Panc1 (cell line): ENCODE measurements around the gene FAM107A. TPM values are rescaled to one million over a fixed set of nuclear protein-coding genes. Genes with fewer than 3 reads are reported as not detected.
A peak's percentile ranks its signal among the peaks of the same experiment; 100 is the strongest.

ENCODE experiments used
- ATAC-seq: fragments of 200-7000 bp; cut with Tn5 transposase; 2 replicates; pipeline ENCODE4 v1.9.1; 2020; ENCODE audit warnings: mild to moderate bottlenecking, moderate library complexity
- BruUV-seq: library from RNA; stranded (reverse); fragments of 400-500 nt; replicated peaks from 2 replicates; lab custom pipeline; 2021; lab: Mats Ljungman, UMichigan
- CTCF ChIA-PET: fragments of 300-600 bp; sonication (Branson Sonifier 250); formaldehyde crosslinking; loops from one replicate; lab custom pipeline; 2022; ENCODE audit warnings: antibody characterized with exemption; lab: Charles Lee
- POLR2A ChIA-PET: fragments of 300-600 bp; sonication (Branson Sonifier 250); formaldehyde crosslinking; loops from one replicate; lab custom pipeline; 2022; ENCODE audit warnings: antibody characterized with exemption; lab: Charles Lee
- DNase-seq: peaks from one replicate; pipeline ENCODE4 v3.0.0-alpha.2; 2010; ENCODE audit warnings: low read depth, low spot score
- H3K27ac ChIP-seq: 2 replicates; pipeline ENCODE4 v1.5.1; 2011; ENCODE audit warnings: mild to moderate bottlenecking, low read length, inconsistent platforms
- H3K27me3 ChIP-seq: fragments of 200-500 bp; sonication (Bioruptor generic); 2 replicates; pipeline ENCODE4 v1.6.0; 2014; ENCODE audit warnings: low read length, inconsistent platforms; ENCODE audit not compliant: control insufficient read depth, insufficient read depth
- H3K36me3 ChIP-seq: fragments of 200-500 bp; sonication (Bioruptor generic); 2 replicates; pipeline ENCODE4 v1.5.1; 2014; ENCODE audit warnings: inconsistent platforms, mild to moderate bottlenecking, low read length, moderate library complexity; ENCODE audit not compliant: control insufficient read depth, insufficient read depth
- H3K4me1 ChIP-seq: 2 replicates; pipeline ENCODE4 v1.5.1; 2011; ENCODE audit warnings: inconsistent platforms, mild to moderate bottlenecking, low read length, moderate library complexity; ENCODE audit not compliant: control insufficient read depth, insufficient read depth
- H3K4me3 ChIP-seq, 2 experiments: 2 replicates each; pipeline ENCODE4 v1.5.1; 2011 to 2012; ENCODE audit warnings: low read depth in 2 of 2, low read length in 2 of 2, mild to moderate bottlenecking in 2 of 2, inconsistent platforms in 1 of 2, moderate library complexity in 1 of 2
- H3K9me3 ChIP-seq: fragments of 200-500 bp; sonication (Bioruptor generic); 2 replicates; pipeline ENCODE4 v1.5.1; 2014; ENCODE audit warnings: low read depth, mild to moderate bottlenecking, inconsistent platforms, low read length, moderate library complexity; ENCODE audit not compliant: control insufficient read depth, insufficient read depth
- CTCF ChIP-seq: fragments of 450-650 bp; IDR thresholded peaks from 2 replicates; pipeline ENCODE4 v1.5.1; 2017; ENCODE audit warnings: mild to moderate bottlenecking
- POLR2AphosphoS5 ChIP-seq: IDR thresholded peaks from 2 replicates; pipeline ENCODE4 v1.6.1; 2012; ENCODE audit warnings: mild to moderate bottlenecking, low read depth, low read length, moderate library complexity
- REST ChIP-seq, 2 experiments: IDR thresholded peaks; 2 replicates each; pipeline ENCODE4 v1.6.1; 2011 to 2012; ENCODE audit warnings: low read depth in 2 of 2, control low read depth in 1 of 2, low read length in 1 of 2, mild to moderate bottlenecking in 1 of 2, moderate library complexity in 1 of 2; ENCODE audit not compliant: insufficient read depth in 1 of 2
- SIN3A ChIP-seq: IDR thresholded peaks from 2 replicates; pipeline ENCODE4 v1.6.1; 2012; ENCODE audit warnings: low read depth, mild to moderate bottlenecking, low read length, moderate library complexity, borderline replicate concordance; ENCODE audit not compliant: insufficient read depth
- TCF7L2 ChIP-seq: IDR thresholded peaks from 2 replicates; pipeline ENCODE4 v1.6.1; 2011; ENCODE audit warnings: mild to moderate bottlenecking, low read depth, low read length, inconsistent platforms
- in situ Hi-C: cut with HindIII; loops from 2 replicates; pipeline ENCODE4 v1.10.0; 2016; ENCODE audit warnings: low sequenced_read_pairs, low pct_unique_long_range_greater_than_20kb
- intact Hi-C: fragments of 100-400 bp; cut with micrococcal nuclease; formaldehyde crosslinking; loops from one replicate; pipeline ENCODE4 v1.10.0; 2022; ENCODE audit not compliant: unreplicated experiment
- total RNA-seq: library from RNA; stranded (reverse); gene quantifications from one replicate; pipeline ENCODE4 v1.2.1, GENCODE V29; 2021; ENCODE audit not compliant: unreplicated experiment

The FAM107A gene
- total RNA-seq, 1 experiment from 2014 or later: 0.08 TPM

GRCh38 chr3:58569287-58570001 lies 7.7 kb downstream of the FAM107A start:
- BruUV-seq: no TSS peak
- intact Hi-C loops: no loop called here
- TF ChIP-seq REST (IDR thresholded peaks at IDR 0.05; ENCODE audit: insufficient read depth in 1 of 2, low read depth in 2 of 2, low read length in 1 of 2) (no peak), POLR2AphosphoS5 (no peak), SIN3A (no peak), CTCF (no peak), TCF7L2 (no peak)
- Histone ChIP-seq H3K9me3 (no peaks in the 10 kb centered on the region), H3K36me3 (no peaks in the 10 kb centered on the region), H3K4me3 (no peak overlapping the region), H3K27me3 (no peaks in the 10 kb centered on the region), H3K27ac (no peak overlapping the region), H3K4me1 (peaks cover 3% of the 10 kb centered on the region; the same call in 1 of the 2 replicates)
- no peak for ATAC-seq
- POLR2A ChIA-PET: no interaction called here
- DNase-seq: no peak
- in situ Hi-C loops: no loop called here
- CTCF ChIA-PET: interaction anchor here (0.6 to 3.0 kb wide), 2 partner anchors 61 to 63 kb away, joined by 13 to 19 read pairs; no protein-coding TSS in a partner anchor

GRCh38 chr3:58568572-58569286 lies 8.5 kb downstream of the FAM107A start:
- no TSS peak for BruUV-seq
- CTCF ChIA-PET: interaction anchor here (0.6 to 3.0 kb wide), 5 partner anchors 23 to 65 kb away, joined by 6 to 19 read pairs (median 7); partner anchors contain the start of gene ACOX2
- peaks cover 3% of the 10 kb centered on the region; the same call in 1 of the 2 replicates for H3K4me1 ChIP-seq
- H3K4me3 ChIP-seq: no peak overlapping the region
- TF ChIP-seq POLR2AphosphoS5 (no peak), SIN3A (no peak), REST (IDR thresholded peaks at IDR 0.05; ENCODE audit: insufficient read depth in 1 of 2, low read depth in 2 of 2, low read length in 1 of 2) (no peak), CTCF (peak; percentile 89), TCF7L2 (no peak)
- intact Hi-C loops (loop anchor here (1.0 kb wide), 1 partner anchor 61 kb away; no protein-coding TSS in a partner anchor), in situ Hi-C loops (no loop called here)
- no peak overlapping the region for H3K27ac ChIP-seq
- ATAC-seq (peak; percentile 62), DNase-seq (no peak)
- POLR2A ChIA-PET: no interaction called here
- H3K36me3 ChIP-seq: no peaks in the 10 kb centered on the region
- H3K27me3 ChIP-seq: no peaks in the 10 kb centered on the region
- no peaks in the 10 kb centered on the region for H3K9me3 ChIP-seq
